HL-60 (cell line): ENCODE measurements around the gene GABRB1.

Experiments used
- CTCF ChIP-seq: IDR thresholded peaks from one replicate; pipeline ENCODE4 v1.5.1; 2011; ENCODE audit warnings: low read length, control low read depth, inconsistent platforms; ENCODE audit not compliant: insufficient read depth
- POLR2AphosphoS5 ChIP-seq: IDR thresholded peaks from 2 replicates; pipeline ENCODE4 v1.6.1; 2012; ENCODE audit warnings: low read depth

- TF ChIP-seq CTCF (no peak), POLR2AphosphoS5 (no peak)
Observed at GRCh38 chr4:47040828-47041227, 9.5 kb downstream of the GABRB1 start.
